Keratinocyte (primary cell): ENCODE results near the gene MUS81.

Experiments used
- EZH2 ChIP-seq: IDR thresholded peaks from one replicate; pipeline ENCODE4 v1.6.1; 2012; ENCODE audit warnings: inconsistent platforms, mild to moderate bottlenecking, low read length, moderate library complexity
- TF ChIP-seq, protein P1 (sequence below), 3 experiments: IDR thresholded peaks in 1 of 3; conservative IDR thresholded peaks in 1 of 3; optimal IDR thresholded peaks in 1 of 3; 2 replicates in 2 of 3; 3 replicates in 1 of 3; pipeline versions ENCODE3 to v1.5.1; 2011; ENCODE audit warnings: low read length in 3 of 3, mild to moderate bottlenecking in 3 of 3, moderate library complexity in 2 of 3, control low read depth in 1 of 3, inconsistent platforms in 1 of 3; ENCODE audit not compliant: insufficient read depth in 2 of 3; ENCODE audit errors: extremely low read depth in 1 of 3

GRCh38 chr11:65883786-65884715 lies 23.8 kb downstream of the MUS81 start:
- TF ChIP-seq, protein P1, sequence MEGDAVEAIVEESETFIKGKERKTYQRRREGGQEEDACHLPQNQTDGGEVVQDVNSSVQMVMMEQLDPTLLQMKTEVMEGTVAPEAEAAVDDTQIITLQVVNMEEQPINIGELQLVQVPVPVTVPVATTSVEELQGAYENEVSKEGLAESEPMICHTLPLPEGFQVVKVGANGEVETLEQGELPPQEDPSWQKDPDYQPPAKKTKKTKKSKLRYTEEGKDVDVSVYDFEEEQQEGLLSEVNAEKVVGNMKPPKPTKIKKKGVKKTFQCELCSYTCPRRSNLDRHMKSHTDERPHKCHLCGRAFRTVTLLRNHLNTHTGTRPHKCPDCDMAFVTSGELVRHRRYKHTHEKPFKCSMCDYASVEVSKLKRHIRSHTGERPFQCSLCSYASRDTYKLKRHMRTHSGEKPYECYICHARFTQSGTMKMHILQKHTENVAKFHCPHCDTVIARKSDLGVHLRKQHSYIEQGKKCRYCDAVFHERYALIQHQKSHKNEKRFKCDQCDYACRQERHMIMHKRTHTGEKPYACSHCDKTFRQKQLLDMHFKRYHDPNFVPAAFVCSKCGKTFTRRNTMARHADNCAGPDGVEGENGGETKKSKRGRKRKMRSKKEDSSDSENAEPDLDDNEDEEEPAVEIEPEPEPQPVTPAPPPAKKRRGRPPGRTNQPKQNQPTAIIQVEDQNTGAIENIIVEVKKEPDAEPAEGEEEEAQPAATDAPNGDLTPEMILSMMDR (optimal IDR thresholded peaks at IDR 0.05 in 1 of 3, IDR thresholded peaks at IDR 0.05 in 1 of 3, conservative IDR thresholded peaks at IDR 0.05 in 1 of 3; ENCODE audit: extremely low read depth in 1 of 3, insufficient read depth in 2 of 3, low read length in 3 of 3): no peak
- TF ChIP-seq EZH2: no peak
